Measurements from ENCODE around the gene AMY1A.
"Not testable (repeated sequence)": the region's sequence is repeated elsewhere in the genome, so short reads cannot be mapped to it uniquely, and the experiment has no call there.

Gene AMY1A

GRCh38 chr1:103650889-103651288 is 4.7 kb upstream of the AMY1A start:
- not testable (repeated sequence) for H3K9ac ChIP-seq (ENCODE audit: low read depth, low read length); H3K27ac ChIP-seq (ENCODE audit: low read length); H3K27me3 ChIP-seq (ENCODE audit: insufficient read depth, low read length, poor library complexity); H3K9me3 ChIP-seq (ENCODE audit: insufficient read depth, low read length, severe bottlenecking); H3K36me3 ChIP-seq (ENCODE audit: insufficient read depth, low read length); H3K79me2 ChIP-seq (ENCODE audit: insufficient read depth, low read length); DNase-seq; H3K4me1 ChIP-seq (ENCODE audit: insufficient read depth, low read length); ATAC-seq (ENCODE audit: insufficient read depth, low read depth); H3K4me2 ChIP-seq (ENCODE audit: insufficient read depth, low read length); H2AFZ ChIP-seq (ENCODE audit: low read depth, low read length); H3K4me3 ChIP-seq (ENCODE audit: low read depth in 1 of 2, low read length in 2 of 2); H4K20me1 ChIP-seq (ENCODE audit: insufficient read depth, low read length)

- H3K9ac ChIP-seq (ENCODE audit: low read depth, low read length); H3K79me2 ChIP-seq (ENCODE audit: insufficient read depth, low read length); H4K20me1 ChIP-seq (ENCODE audit: insufficient read depth, low read length); ATAC-seq (ENCODE audit: insufficient read depth, low read depth); H3K4me1 ChIP-seq (ENCODE audit: insufficient read depth, low read length); H3K27ac ChIP-seq (ENCODE audit: low read length); H3K36me3 ChIP-seq (ENCODE audit: insufficient read depth, low read length); DNase-seq; H3K27me3 ChIP-seq (ENCODE audit: insufficient read depth, low read length, poor library complexity); H3K4me2 ChIP-seq (ENCODE audit: insufficient read depth, low read length); H3K4me3 ChIP-seq (ENCODE audit: low read depth in 1 of 2, low read length in 2 of 2); H2AFZ ChIP-seq (ENCODE audit: low read depth, low read length); H3K9me3 ChIP-seq (ENCODE audit: insufficient read depth, low read length, severe bottlenecking): not testable (repeated sequence)
Measured at GRCh38 chr1:103654133-103654532, 1.4 kb upstream of the AMY1A start.

- H3K4me1 ChIP-seq (ENCODE audit: insufficient read depth, low read length); H2AFZ ChIP-seq (ENCODE audit: low read depth, low read length); H3K9ac ChIP-seq (ENCODE audit: low read depth, low read length); DNase-seq; H3K9me3 ChIP-seq (ENCODE audit: insufficient read depth, low read length, severe bottlenecking); H3K79me2 ChIP-seq (ENCODE audit: insufficient read depth, low read length); H3K4me2 ChIP-seq (ENCODE audit: insufficient read depth, low read length); H3K27me3 ChIP-seq (ENCODE audit: insufficient read depth, low read length, poor library complexity); ATAC-seq (ENCODE audit: insufficient read depth, low read depth); H3K36me3 ChIP-seq (ENCODE audit: insufficient read depth, low read length); H3K4me3 ChIP-seq (ENCODE audit: low read depth in 1 of 2, low read length in 2 of 2); H4K20me1 ChIP-seq (ENCODE audit: insufficient read depth, low read length); H3K27ac ChIP-seq (ENCODE audit: low read length): not testable (repeated sequence)
Measured at GRCh38 chr1:103676335-103676734, 20.8 kb downstream of the AMY1A start.

GRCh38 chr1:103696110-103696509 is 40.5 kb downstream of the AMY1A start, which contains the start of gene AMY1B:
Gene AMY1B, minus strand, starts transcription at chr1:103696210. Its CDS starts 571 bp downstream, at chr1:103695639.
- not testable (repeated sequence) for H3K9me3 ChIP-seq (ENCODE audit: insufficient read depth, low read length, severe bottlenecking); H3K4me3 ChIP-seq (ENCODE audit: low read depth in 1 of 2, low read length in 2 of 2); H3K4me1 ChIP-seq (ENCODE audit: insufficient read depth, low read length); H2AFZ ChIP-seq (ENCODE audit: low read depth, low read length); H3K27ac ChIP-seq (ENCODE audit: low read length); H3K79me2 ChIP-seq (ENCODE audit: insufficient read depth, low read length); ATAC-seq (ENCODE audit: insufficient read depth, low read depth); H3K27me3 ChIP-seq (ENCODE audit: insufficient read depth, low read length, poor library complexity); H4K20me1 ChIP-seq (ENCODE audit: insufficient read depth, low read length); H3K36me3 ChIP-seq (ENCODE audit: insufficient read depth, low read length); H3K4me2 ChIP-seq (ENCODE audit: insufficient read depth, low read length); DNase-seq; H3K9ac ChIP-seq (ENCODE audit: low read depth, low read length)

- H3K9ac ChIP-seq (ENCODE audit: low read depth, low read length); H3K36me3 ChIP-seq (ENCODE audit: insufficient read depth, low read length); H3K4me1 ChIP-seq (ENCODE audit: insufficient read depth, low read length); H3K27me3 ChIP-seq (ENCODE audit: insufficient read depth, low read length, poor library complexity); H3K9me3 ChIP-seq (ENCODE audit: insufficient read depth, low read length, severe bottlenecking); H2AFZ ChIP-seq (ENCODE audit: low read depth, low read length); ATAC-seq (ENCODE audit: insufficient read depth, low read depth); H3K79me2 ChIP-seq (ENCODE audit: insufficient read depth, low read length); DNase-seq; H3K27ac ChIP-seq (ENCODE audit: low read length); H3K4me2 ChIP-seq (ENCODE audit: insufficient read depth, low read length); H3K4me3 ChIP-seq (ENCODE audit: low read depth in 1 of 2, low read length in 2 of 2); H4K20me1 ChIP-seq (ENCODE audit: insufficient read depth, low read length): not testable (repeated sequence)
Measured at GRCh38 chr1:103697430-103697829, 41.9 kb downstream of the AMY1A start.

GRCh38 chr1:103700669-103701068 is 45.1 kb downstream of the AMY1A start:
- H3K79me2 ChIP-seq (ENCODE audit: insufficient read depth, low read length); H3K4me1 ChIP-seq (ENCODE audit: insufficient read depth, low read length); H3K4me2 ChIP-seq (ENCODE audit: insufficient read depth, low read length); H3K27me3 ChIP-seq (ENCODE audit: insufficient read depth, low read length, poor library complexity); H4K20me1 ChIP-seq (ENCODE audit: insufficient read depth, low read length); H3K36me3 ChIP-seq (ENCODE audit: insufficient read depth, low read length); H3K9me3 ChIP-seq (ENCODE audit: insufficient read depth, low read length, severe bottlenecking); H3K27ac ChIP-seq (ENCODE audit: low read length); H3K9ac ChIP-seq (ENCODE audit: low read depth, low read length); H3K4me3 ChIP-seq (ENCODE audit: low read depth in 1 of 2, low read length in 2 of 2); DNase-seq; ATAC-seq (ENCODE audit: insufficient read depth, low read depth); H2AFZ ChIP-seq (ENCODE audit: low read depth, low read length): not testable (repeated sequence)

GRCh38 chr1:103701256-103701655 is 45.7 kb downstream of the AMY1A start:
- H3K4me1 ChIP-seq (ENCODE audit: insufficient read depth, low read length); H2AFZ ChIP-seq (ENCODE audit: low read depth, low read length): not testable (repeated sequence)

GRCh38 chr1:103707670-103708069 is 52.1 kb downstream of the AMY1A start:
- not testable (repeated sequence) for H3K9ac ChIP-seq (ENCODE audit: low read depth, low read length); H3K4me1 ChIP-seq (ENCODE audit: insufficient read depth, low read length); H4K20me1 ChIP-seq (ENCODE audit: insufficient read depth, low read length); H3K4me3 ChIP-seq (ENCODE audit: low read depth in 1 of 2, low read length in 2 of 2); H3K27me3 ChIP-seq (ENCODE audit: insufficient read depth, low read length, poor library complexity); H3K27ac ChIP-seq (ENCODE audit: low read length); H3K79me2 ChIP-seq (ENCODE audit: insufficient read depth, low read length); H3K36me3 ChIP-seq (ENCODE audit: insufficient read depth, low read length); H3K4me2 ChIP-seq (ENCODE audit: insufficient read depth, low read length); H3K9me3 ChIP-seq (ENCODE audit: insufficient read depth, low read length, severe bottlenecking); ATAC-seq (ENCODE audit: insufficient read depth, low read depth); DNase-seq; H2AFZ ChIP-seq (ENCODE audit: low read depth, low read length)

More at GRCh38 chr1:103701256-103701655, 45.7 kb downstream of the AMY1A start:
- H3K36me3 ChIP-seq (ENCODE audit: insufficient read depth, low read length); H3K4me3 ChIP-seq (ENCODE audit: low read depth in 1 of 2, low read length in 2 of 2); ATAC-seq (ENCODE audit: insufficient read depth, low read depth); H3K27ac ChIP-seq (ENCODE audit: low read length); H3K27me3 ChIP-seq (ENCODE audit: insufficient read depth, low read length, poor library complexity); H3K79me2 ChIP-seq (ENCODE audit: insufficient read depth, low read length); H3K4me2 ChIP-seq (ENCODE audit: insufficient read depth, low read length); H4K20me1 ChIP-seq (ENCODE audit: insufficient read depth, low read length); H3K9me3 ChIP-seq (ENCODE audit: insufficient read depth, low read length, severe bottlenecking); H3K9ac ChIP-seq (ENCODE audit: low read depth, low read length); DNase-seq: not testable (repeated sequence)
